Central memory CD8-positive, alpha-beta T cell (primary cell): ENCODE results near the gene OIT3.

Experiments used
- ATAC-seq: fragments of 150-1000 bp; cut with Tn5 transposase; replicated peaks from 2 replicates; pipeline ENCODE4 v1.10.0; 2022; ENCODE audit warnings: mild to moderate bottlenecking, moderate FRiP score, moderate number of reproducible peaks; ENCODE audit not compliant: poor library complexity, severe bottlenecking; ENCODE audit errors: extremely low read depth
- DNase-seq, 2 donors: peaks; one replicate each; pipeline ENCODE4 v3.0.0; 2021; ENCODE audit warnings: low spot score in 2 of 2
- H3K27ac Mint-ChIP-seq: one replicate; pipeline ENCODE4 v1.8.0; 2022; ENCODE audit warnings: low read depth, mild to moderate bottlenecking, moderate library complexity, mixed read lengths
- H3K27me3 Mint-ChIP-seq: one replicate; pipeline ENCODE4 v1.8.0; 2022; ENCODE audit warnings: mixed read lengths
- H3K36me3 Mint-ChIP-seq: one replicate; pipeline ENCODE4 v1.8.0; 2022; ENCODE audit warnings: mild to moderate bottlenecking, moderate library complexity, mixed read lengths; ENCODE audit not compliant: insufficient read depth
- H3K4me1 Mint-ChIP-seq: one replicate; pipeline ENCODE4 v1.8.0; 2022; ENCODE audit warnings: mixed read lengths
- H3K4me3 Mint-ChIP-seq: one replicate; pipeline ENCODE4 v1.8.0; 2022; ENCODE audit warnings: mild to moderate bottlenecking, moderate library complexity, mixed read lengths
- H3K9me3 Mint-ChIP-seq: one replicate; pipeline ENCODE4 v1.8.0; 2022; ENCODE audit warnings: mixed read lengths

The OIT3 gene

GRCh38 chr10:72893136-72893798, at the start of gene OIT3:
TSS of gene OIT3 (plus strand) at chr10:72893739. CDS start at chr10:72893799, 60 bp downstream.
- Mint-ChIP-seq H3K36me3 (peaks cover 2% of the 10 kb centered on the region), H3K4me1 (peaks cover 5% of the 10 kb centered on the region), H3K9me3 (no peaks in the 10 kb centered on the region), H3K27ac (no peak within 1 kb of the TSS), H3K4me3 (no peak within 1 kb of the TSS), H3K27me3 (peaks cover 17% of the 10 kb centered on the region)
- DNase-seq (no peak), ATAC-seq (no peak)

- DNase-seq (no peak), ATAC-seq (no peak)
- H3K4me1 Mint-ChIP-seq = no peaks in the 10 kb centered on the region
- H3K27ac Mint-ChIP-seq = no peak overlapping the region
- H3K27me3 Mint-ChIP-seq = no peaks in the 10 kb centered on the region
- no peaks in the 10 kb centered on the region for H3K9me3 Mint-ChIP-seq
- H3K4me3 Mint-ChIP-seq = no peak overlapping the region
- H3K36me3 Mint-ChIP-seq = peaks cover 1% of the 10 kb centered on the region
These were observed 47.3 kb upstream of the OIT3 start for GRCh38 chr10:72846238-72846637.

GRCh38 chr10:72847681-72848080, 45.9 kb upstream of the OIT3 start:
- H3K9me3 Mint-ChIP-seq = no peaks in the 10 kb centered on the region
- DNase-seq = no peak
- ATAC-seq = no peak

GRCh38 chr10:72850861-72851260, 42.7 kb upstream of the OIT3 start:
- H3K9me3 Mint-ChIP-seq = no peaks in the 10 kb centered on the region
- no peaks in the 10 kb centered on the region for H3K27me3 Mint-ChIP-seq
- no peaks in the 10 kb centered on the region for H3K4me1 Mint-ChIP-seq
- DNase-seq = no peak
- no peak overlapping the region for H3K4me3 Mint-ChIP-seq
- ATAC-seq = no peak
- H3K27ac Mint-ChIP-seq = no peak overlapping the region
- no peaks in the 10 kb centered on the region for H3K36me3 Mint-ChIP-seq

More at GRCh38 chr10:72847681-72848080, 45.9 kb upstream of the OIT3 start:
- Mint-ChIP-seq H3K36me3 (peaks cover 1% of the 10 kb centered on the region), H3K27ac (no peak overlapping the region), H3K4me1 (no peaks in the 10 kb centered on the region), H3K27me3 (no peaks in the 10 kb centered on the region), H3K4me3 (no peak overlapping the region)

- Mint-ChIP-seq H3K9me3 (no peaks in the 10 kb centered on the region), H3K36me3 (no peaks in the 10 kb centered on the region), H3K4me3 (no peak overlapping the region), H3K27ac (no peak overlapping the region), H3K27me3 (no peaks in the 10 kb centered on the region), H3K4me1 (no peaks in the 10 kb centered on the region)
- no peak for DNase-seq
- ATAC-seq = no peak
These were observed 42.0 kb upstream of the OIT3 start for GRCh38 chr10:72851509-72851908.

- DNase-seq (no peak), ATAC-seq (no peak)
- H3K4me1 Mint-ChIP-seq = no peaks in the 10 kb centered on the region
- H3K27ac Mint-ChIP-seq = no peak overlapping the region
- no peaks in the 10 kb centered on the region for H3K36me3 Mint-ChIP-seq
- H3K27me3 Mint-ChIP-seq = no peaks in the 10 kb centered on the region
- no peaks in the 10 kb centered on the region for H3K9me3 Mint-ChIP-seq
- no peak overlapping the region for H3K4me3 Mint-ChIP-seq
These were observed 41.0 kb upstream of the OIT3 start for GRCh38 chr10:72852508-72852907.

- Mint-ChIP-seq H3K27ac (no peak overlapping the region), H3K4me1 (no peaks in the 10 kb centered on the region), H3K27me3 (no peaks in the 10 kb centered on the region), H3K9me3 (no peaks in the 10 kb centered on the region), H3K4me3 (no peak overlapping the region), H3K36me3 (no peaks in the 10 kb centered on the region)
- ATAC-seq (no peak), DNase-seq (no peak)
These were observed 38.4 kb upstream of the OIT3 start for GRCh38 chr10:72855129-72855528.

- Mint-ChIP-seq H3K4me1 (no peaks in the 10 kb centered on the region), H3K27me3 (no peaks in the 10 kb centered on the region), H3K9me3 (no peaks in the 10 kb centered on the region), H3K27ac (no peak overlapping the region), H3K4me3 (no peak overlapping the region), H3K36me3 (peaks cover 2% of the 10 kb centered on the region)
- ATAC-seq = no peak
- DNase-seq = no peak
These were observed 37.7 kb upstream of the OIT3 start for GRCh38 chr10:72855790-72856189.

GRCh38 chr10:72858067-72858466, 35.5 kb upstream of the OIT3 start:
- H3K27ac Mint-ChIP-seq = no peak overlapping the region
- DNase-seq (no peak), ATAC-seq (no peak)
- no peaks in the 10 kb centered on the region for H3K9me3 Mint-ChIP-seq
- no peaks in the 10 kb centered on the region for H3K27me3 Mint-ChIP-seq
- no peaks in the 10 kb centered on the region for H3K4me1 Mint-ChIP-seq
- no peak overlapping the region for H3K4me3 Mint-ChIP-seq
- peaks cover 3% of the 10 kb centered on the region for H3K36me3 Mint-ChIP-seq

GRCh38 chr10:72862957-72863356, 30.6 kb upstream of the OIT3 start:
- Mint-ChIP-seq H3K27ac (no peak overlapping the region), H3K9me3 (no peaks in the 10 kb centered on the region)
- no peak for DNase-seq

GRCh38 chr10:72875250-72876055, 18.1 kb upstream of the OIT3 start:
- DNase-seq (no peak), ATAC-seq (no peak)
- no peak overlapping the region for H3K27ac Mint-ChIP-seq
- H3K27me3 Mint-ChIP-seq = no peaks in the 10 kb centered on the region
- H3K36me3 Mint-ChIP-seq = peaks cover 6% of the 10 kb centered on the region
- no peak overlapping the region for H3K4me3 Mint-ChIP-seq
- H3K4me1 Mint-ChIP-seq = no peaks in the 10 kb centered on the region
- no peaks in the 10 kb centered on the region for H3K9me3 Mint-ChIP-seq

More at GRCh38 chr10:72862957-72863356, 30.6 kb upstream of the OIT3 start:
- no peaks in the 10 kb centered on the region for H3K4me1 Mint-ChIP-seq
- no peaks in the 10 kb centered on the region for H3K27me3 Mint-ChIP-seq
- peaks cover 5% of the 10 kb centered on the region for H3K36me3 Mint-ChIP-seq
- ATAC-seq = no peak
- H3K4me3 Mint-ChIP-seq = no peak overlapping the region

- no peak overlapping the region for H3K4me3 Mint-ChIP-seq
- no peaks in the 10 kb centered on the region for H3K27me3 Mint-ChIP-seq
- H3K27ac Mint-ChIP-seq = no peak overlapping the region
- H3K9me3 Mint-ChIP-seq = no peaks in the 10 kb centered on the region
- H3K4me1 Mint-ChIP-seq = no peaks in the 10 kb centered on the region
- ATAC-seq (no peak), DNase-seq (no peak)
- peaks cover 7% of the 10 kb centered on the region for H3K36me3 Mint-ChIP-seq
These were observed 14.3 kb upstream of the OIT3 start for GRCh38 chr10:72879245-72879644.

GRCh38 chr10:72881291-72881690, 12.2 kb upstream of the OIT3 start:
- ATAC-seq (no peak), DNase-seq (no peak)
- Mint-ChIP-seq H3K36me3 (peaks cover 7% of the 10 kb centered on the region), H3K27me3 (no peaks in the 10 kb centered on the region), H3K4me3 (no peak overlapping the region), H3K27ac (no peak overlapping the region), H3K9me3 (no peaks in the 10 kb centered on the region), H3K4me1 (no peaks in the 10 kb centered on the region)
